Astrocyte (in vitro differentiated cells and primary cell): Measurements from ENCODE around the gene TAL1. TPM values are rescaled to one million over a fixed set of nuclear protein-coding genes. Genes with fewer than 3 reads are reported as not detected.

Experiments
- DNase-seq: peaks from one replicate; pipeline ENCODE4 v3.0.0-alpha.2; 2010; ENCODE audit warnings: low read depth
- FAIRE-seq: peaks from 2 replicates; lab custom pipeline; 2011; peaks lifted over from hg19 to GRCh38; lab: Jason Lieb, UNC
- H2AFZ ChIP-seq: 2 replicates; pipeline ENCODE4 v1.6.0; 2012; ENCODE audit warnings: low read depth, low read length, inconsistent platforms
- H3K27ac ChIP-seq: 2 replicates; pipeline ENCODE4 v1.5.1; 2011; ENCODE audit warnings: low read depth, low read length, inconsistent platforms
- H3K27me3 ChIP-seq: 2 replicates; pipeline ENCODE4 v1.6.0; 2011; ENCODE audit warnings: low read length, inconsistent platforms; ENCODE audit not compliant: insufficient read depth
- H3K36me3 ChIP-seq: 2 replicates; pipeline ENCODE4 v1.5.1; 2011; ENCODE audit warnings: low read length, inconsistent platforms; ENCODE audit not compliant: insufficient read depth
- H3K4me1 ChIP-seq: 2 replicates; pipeline ENCODE4 v1.5.1; 2011; ENCODE audit warnings: low read length, inconsistent platforms; ENCODE audit not compliant: insufficient read depth
- H3K4me2 ChIP-seq: 2 replicates; pipeline ENCODE4 v1.6.0; 2012; ENCODE audit warnings: low read length, inconsistent platforms
- H3K4me3 ChIP-seq: 2 replicates; pipeline ENCODE4 v1.5.1; 2011; ENCODE audit warnings: low read depth, mild to moderate bottlenecking, low read length, inconsistent platforms; ENCODE audit not compliant: insufficient read depth
- H3K79me2 ChIP-seq: 2 replicates; pipeline ENCODE4 v1.6.0; 2012; ENCODE audit warnings: mild to moderate bottlenecking, low read length, inconsistent platforms; ENCODE audit not compliant: insufficient read depth
- H3K9ac ChIP-seq: 2 replicates; pipeline ENCODE4 v1.6.0; 2012; ENCODE audit warnings: mild to moderate bottlenecking, low read length, inconsistent platforms
- H3K9me3 ChIP-seq: 2 replicates; pipeline ENCODE4 v1.5.1; 2012; ENCODE audit warnings: low read depth, mild to moderate bottlenecking, low read length, inconsistent platforms; ENCODE audit not compliant: insufficient read depth
- H4K20me1 ChIP-seq: 2 replicates; pipeline ENCODE4 v1.6.0; 2012; ENCODE audit warnings: low read length, inconsistent platforms; ENCODE audit not compliant: insufficient read depth
- H3K27ac Mint-ChIP-seq: one replicate; pipeline ENCODE4 v1.8.0; 2021; ENCODE audit warnings: mild to moderate bottlenecking, mixed read lengths; ENCODE audit not compliant: unreplicated experiment
- H3K27me3 Mint-ChIP-seq: one replicate; pipeline ENCODE4 v1.8.0; 2021; ENCODE audit warnings: low read depth, mixed read lengths; ENCODE audit not compliant: unreplicated experiment
- H3K36me3 Mint-ChIP-seq: one replicate; pipeline ENCODE4 v1.8.0; 2021; ENCODE audit warnings: low read depth, mixed read lengths; ENCODE audit not compliant: unreplicated experiment
- H3K4me1 Mint-ChIP-seq: one replicate; pipeline ENCODE4 v1.8.0; 2021; ENCODE audit warnings: low read depth, mixed read lengths; ENCODE audit not compliant: unreplicated experiment
- H3K4me3 Mint-ChIP-seq: one replicate; pipeline ENCODE4 v1.8.0; 2021; ENCODE audit warnings: mild to moderate bottlenecking, moderate library complexity, mixed read lengths; ENCODE audit not compliant: unreplicated experiment
- H3K9me3 Mint-ChIP-seq: one replicate; pipeline ENCODE4 v1.8.0; 2021; ENCODE audit warnings: mild to moderate bottlenecking, mixed read lengths; ENCODE audit not compliant: unreplicated experiment
- EZH2 ChIP-seq: IDR thresholded peaks from 2 replicates; pipeline ENCODE4 v1.6.1; 2012; ENCODE audit warnings: mild to moderate bottlenecking, low read length, inconsistent platforms; ENCODE audit not compliant: insufficient read depth
- total RNA-seq: library from RNA; stranded (reverse); gene quantifications from 2 replicates; pipeline ENCODE4 v1.2.1, GENCODE V29; 2021
- TF ChIP-seq, protein P1 (sequence below): IDR thresholded peaks from 2 replicates; pipeline ENCODE4 v1.5.1; 2011; ENCODE audit warnings: low read depth, mild to moderate bottlenecking, inconsistent platforms, low read length, moderate library complexity; ENCODE audit not compliant: insufficient read depth

The TAL1 gene
- total RNA-seq, 1 donor from 2014 or later, result 0.14 TPM

DNA sequence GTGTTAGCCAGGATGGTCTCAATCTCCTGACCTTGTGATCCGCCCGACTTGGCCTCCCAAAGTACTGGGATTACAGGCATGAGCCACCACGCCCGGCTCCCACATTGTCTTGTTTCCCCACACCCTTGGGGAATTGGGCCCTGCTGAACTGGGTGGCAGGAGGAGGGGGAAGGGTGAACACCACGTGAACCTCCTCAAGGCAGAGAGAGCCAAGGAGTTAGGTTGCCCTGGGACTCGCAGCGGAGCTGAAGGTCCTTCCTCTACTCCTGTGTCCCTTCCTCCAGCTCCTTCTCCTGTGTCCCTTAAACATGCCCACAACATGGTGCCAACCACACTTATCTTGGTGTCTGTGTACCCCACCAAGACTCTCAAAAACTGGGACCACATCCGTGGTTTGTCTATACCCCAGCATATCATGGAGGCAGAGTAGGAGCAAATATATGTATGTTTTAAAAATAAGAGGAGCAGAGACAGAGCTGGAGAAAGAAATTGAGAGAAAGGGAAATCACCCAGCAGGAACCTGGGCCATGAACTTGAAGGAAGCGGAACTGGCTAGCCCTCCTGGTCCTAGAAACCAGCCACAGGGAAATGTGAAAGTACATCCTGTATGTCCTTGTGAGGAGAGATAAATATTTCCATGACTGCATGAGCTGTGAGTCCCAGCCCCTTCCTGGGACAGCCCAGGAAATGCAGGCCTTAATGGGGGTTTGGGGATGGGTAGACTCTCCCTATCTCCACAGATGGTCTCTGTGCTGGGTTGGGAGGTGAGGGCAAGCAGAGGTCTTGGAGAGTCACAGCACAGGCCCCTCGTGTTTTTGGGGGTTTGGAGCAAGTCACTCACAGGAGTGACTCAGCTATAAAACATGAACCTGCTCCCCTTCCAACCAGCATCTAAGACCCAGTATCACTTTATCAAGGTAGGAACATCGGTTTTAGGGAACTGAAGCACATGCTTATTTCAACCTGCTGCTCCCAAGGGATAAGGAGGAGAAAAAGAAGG, 9.4 kb upstream of the TAL1 start:
- Mint-ChIP-seq H3K9me3 (no peaks in the 10 kb centered on the region), H3K27me3 (peaks cover 51% of the 10 kb centered on the region), H3K36me3 (no peaks in the 10 kb centered on the region), H3K4me3 (no peak overlapping the region), H3K27ac (no peak overlapping the region), H3K4me1 (peaks cover 6% of the 10 kb centered on the region)
- TF ChIP-seq, protein P1, sequence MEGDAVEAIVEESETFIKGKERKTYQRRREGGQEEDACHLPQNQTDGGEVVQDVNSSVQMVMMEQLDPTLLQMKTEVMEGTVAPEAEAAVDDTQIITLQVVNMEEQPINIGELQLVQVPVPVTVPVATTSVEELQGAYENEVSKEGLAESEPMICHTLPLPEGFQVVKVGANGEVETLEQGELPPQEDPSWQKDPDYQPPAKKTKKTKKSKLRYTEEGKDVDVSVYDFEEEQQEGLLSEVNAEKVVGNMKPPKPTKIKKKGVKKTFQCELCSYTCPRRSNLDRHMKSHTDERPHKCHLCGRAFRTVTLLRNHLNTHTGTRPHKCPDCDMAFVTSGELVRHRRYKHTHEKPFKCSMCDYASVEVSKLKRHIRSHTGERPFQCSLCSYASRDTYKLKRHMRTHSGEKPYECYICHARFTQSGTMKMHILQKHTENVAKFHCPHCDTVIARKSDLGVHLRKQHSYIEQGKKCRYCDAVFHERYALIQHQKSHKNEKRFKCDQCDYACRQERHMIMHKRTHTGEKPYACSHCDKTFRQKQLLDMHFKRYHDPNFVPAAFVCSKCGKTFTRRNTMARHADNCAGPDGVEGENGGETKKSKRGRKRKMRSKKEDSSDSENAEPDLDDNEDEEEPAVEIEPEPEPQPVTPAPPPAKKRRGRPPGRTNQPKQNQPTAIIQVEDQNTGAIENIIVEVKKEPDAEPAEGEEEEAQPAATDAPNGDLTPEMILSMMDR, result no peak
- no peak for TF ChIP-seq EZH2
- Histone ChIP-seq H3K4me1 (no peaks in the 10 kb centered on the region), H3K4me3 (no peak overlapping the region), H3K9ac (no peak overlapping the region), H3K27me3 (peaks cover 14% of the 10 kb centered on the region), H3K79me2 (no peaks in the 10 kb centered on the region), H3K36me3 (no peaks in the 10 kb centered on the region), H3K4me2 (no peak overlapping the region), H2AFZ (no peak overlapping the region), H3K9me3 (no peaks in the 10 kb centered on the region), H4K20me1 (no peaks in the 10 kb centered on the region), H3K27ac (no peak overlapping the region)
- DNase-seq (no peak), FAIRE-seq (no peak)

DNA sequence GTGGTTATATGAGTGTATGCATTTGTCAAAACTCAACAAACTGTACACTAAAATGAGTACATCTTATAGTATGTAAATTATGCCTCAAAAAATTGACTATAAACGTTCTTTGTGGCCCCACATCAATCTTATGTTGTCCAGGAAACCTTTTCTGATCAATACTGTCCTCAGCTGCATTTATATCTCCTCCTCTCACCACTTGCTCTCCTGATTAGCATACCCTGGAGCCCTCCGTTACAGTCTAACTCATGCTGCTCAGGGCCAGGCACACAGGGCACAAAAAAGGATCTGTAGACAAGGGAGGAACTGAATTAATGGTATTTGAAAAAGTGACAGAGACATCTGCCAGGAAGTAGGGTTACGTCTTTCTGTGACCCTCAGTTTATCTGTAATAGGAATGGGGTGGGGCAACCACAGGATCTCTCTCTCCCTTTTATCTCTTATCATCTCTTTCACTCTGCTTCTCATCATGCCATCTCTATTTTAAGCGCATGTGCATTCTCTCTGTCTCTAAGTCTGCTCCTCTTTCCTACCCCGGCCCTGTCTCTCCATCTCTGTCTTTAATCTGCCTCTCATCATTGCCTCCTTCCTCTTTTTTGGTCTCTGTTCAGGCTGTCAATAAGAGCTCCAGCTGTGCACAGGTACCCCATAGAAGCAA, 7.0 kb upstream of the TAL1 start:
- Histone ChIP-seq H3K4me3 (no peak overlapping the region), H2AFZ (no peak overlapping the region), H3K27me3 (peaks cover 25% of the 10 kb centered on the region), H3K79me2 (no peaks in the 10 kb centered on the region), H3K4me1 (no peaks in the 10 kb centered on the region), H3K9me3 (no peaks in the 10 kb centered on the region), H3K36me3 (no peaks in the 10 kb centered on the region), H3K27ac (no peak overlapping the region), H3K4me2 (no peak overlapping the region), H3K9ac (no peak overlapping the region), H4K20me1 (no peaks in the 10 kb centered on the region)
- DNase-seq (no peak), FAIRE-seq (no peak)
- Mint-ChIP-seq H3K4me3 (no peak overlapping the region), H3K4me1 (peaks cover 15% of the 10 kb centered on the region), H3K9me3 (no peaks in the 10 kb centered on the region), H3K27ac (no peak overlapping the region), H3K27me3 (peaks cover 47% of the 10 kb centered on the region), H3K36me3 (no peaks in the 10 kb centered on the region)
- TF ChIP-seq, protein P1, result no peak
- no peak for TF ChIP-seq EZH2
